ENCODE data around the gene SPPL3.

DNA sequence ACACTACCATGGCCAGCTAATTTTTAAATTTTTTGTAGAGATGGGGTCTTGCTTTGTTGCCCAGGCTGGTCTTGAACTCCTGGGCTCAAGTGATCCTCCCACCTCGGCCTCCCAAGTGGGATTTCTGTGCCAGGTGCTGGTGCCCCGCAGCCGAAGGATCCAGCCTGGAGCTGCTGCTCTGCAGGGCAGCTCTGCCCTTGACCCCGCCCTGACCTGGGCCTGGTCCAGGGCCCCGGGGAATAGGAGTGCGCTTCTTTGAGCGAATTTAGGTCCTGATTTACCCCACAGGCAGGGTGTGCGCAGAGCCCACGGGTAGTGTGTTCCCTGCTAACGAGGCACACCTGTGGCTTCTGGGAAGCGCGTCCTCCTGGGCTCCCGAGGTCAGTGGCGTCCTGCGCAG lies 163.3 kb downstream of the SPPL3 start:
- no peak for TF ChIP-seq POLR2A (IDR thresholded peaks at IDR 0.05; ENCODE audit: borderline replicate concordance, extremely low read depth, insufficient read depth, insufficient read length)
- TF ChIP-seq RAD21 (IDR thresholded peaks at IDR 0.05; ENCODE audit: low read depth), result no peak
- TF ChIP-seq, protein P1, sequence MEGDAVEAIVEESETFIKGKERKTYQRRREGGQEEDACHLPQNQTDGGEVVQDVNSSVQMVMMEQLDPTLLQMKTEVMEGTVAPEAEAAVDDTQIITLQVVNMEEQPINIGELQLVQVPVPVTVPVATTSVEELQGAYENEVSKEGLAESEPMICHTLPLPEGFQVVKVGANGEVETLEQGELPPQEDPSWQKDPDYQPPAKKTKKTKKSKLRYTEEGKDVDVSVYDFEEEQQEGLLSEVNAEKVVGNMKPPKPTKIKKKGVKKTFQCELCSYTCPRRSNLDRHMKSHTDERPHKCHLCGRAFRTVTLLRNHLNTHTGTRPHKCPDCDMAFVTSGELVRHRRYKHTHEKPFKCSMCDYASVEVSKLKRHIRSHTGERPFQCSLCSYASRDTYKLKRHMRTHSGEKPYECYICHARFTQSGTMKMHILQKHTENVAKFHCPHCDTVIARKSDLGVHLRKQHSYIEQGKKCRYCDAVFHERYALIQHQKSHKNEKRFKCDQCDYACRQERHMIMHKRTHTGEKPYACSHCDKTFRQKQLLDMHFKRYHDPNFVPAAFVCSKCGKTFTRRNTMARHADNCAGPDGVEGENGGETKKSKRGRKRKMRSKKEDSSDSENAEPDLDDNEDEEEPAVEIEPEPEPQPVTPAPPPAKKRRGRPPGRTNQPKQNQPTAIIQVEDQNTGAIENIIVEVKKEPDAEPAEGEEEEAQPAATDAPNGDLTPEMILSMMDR (IDR thresholded peaks at IDR 0.05 in 2 of 3, conservative IDR thresholded peaks at IDR 0.05 in 1 of 3; ENCODE audit: borderline replicate concordance in 1 of 3, insufficient read depth in 1 of 3, low read depth in 2 of 3, low read length in 2 of 3), result no peak
- TF ChIP-seq EZH2 (IDR thresholded peaks at IDR 0.05), result no peak
- TF ChIP-seq, protein P2, sequence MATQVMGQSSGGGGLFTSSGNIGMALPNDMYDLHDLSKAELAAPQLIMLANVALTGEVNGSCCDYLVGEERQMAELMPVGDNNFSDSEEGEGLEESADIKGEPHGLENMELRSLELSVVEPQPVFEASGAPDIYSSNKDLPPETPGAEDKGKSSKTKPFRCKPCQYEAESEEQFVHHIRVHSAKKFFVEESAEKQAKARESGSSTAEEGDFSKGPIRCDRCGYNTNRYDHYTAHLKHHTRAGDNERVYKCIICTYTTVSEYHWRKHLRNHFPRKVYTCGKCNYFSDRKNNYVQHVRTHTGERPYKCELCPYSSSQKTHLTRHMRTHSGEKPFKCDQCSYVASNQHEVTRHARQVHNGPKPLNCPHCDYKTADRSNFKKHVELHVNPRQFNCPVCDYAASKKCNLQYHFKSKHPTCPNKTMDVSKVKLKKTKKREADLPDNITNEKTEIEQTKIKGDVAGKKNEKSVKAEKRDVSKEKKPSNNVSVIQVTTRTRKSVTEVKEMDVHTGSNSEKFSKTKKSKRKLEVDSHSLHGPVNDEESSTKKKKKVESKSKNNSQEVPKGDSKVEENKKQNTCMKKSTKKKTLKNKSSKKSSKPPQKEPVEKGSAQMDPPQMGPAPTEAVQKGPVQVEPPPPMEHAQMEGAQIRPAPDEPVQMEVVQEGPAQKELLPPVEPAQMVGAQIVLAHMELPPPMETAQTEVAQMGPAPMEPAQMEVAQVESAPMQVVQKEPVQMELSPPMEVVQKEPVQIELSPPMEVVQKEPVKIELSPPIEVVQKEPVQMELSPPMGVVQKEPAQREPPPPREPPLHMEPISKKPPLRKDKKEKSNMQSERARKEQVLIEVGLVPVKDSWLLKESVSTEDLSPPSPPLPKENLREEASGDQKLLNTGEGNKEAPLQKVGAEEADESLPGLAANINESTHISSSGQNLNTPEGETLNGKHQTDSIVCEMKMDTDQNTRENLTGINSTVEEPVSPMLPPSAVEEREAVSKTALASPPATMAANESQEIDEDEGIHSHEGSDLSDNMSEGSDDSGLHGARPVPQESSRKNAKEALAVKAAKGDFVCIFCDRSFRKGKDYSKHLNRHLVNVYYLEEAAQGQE (IDR thresholded peaks at IDR 0.05; ENCODE audit: low read depth), result no peak
- TF ChIP-seq, protein P3, sequence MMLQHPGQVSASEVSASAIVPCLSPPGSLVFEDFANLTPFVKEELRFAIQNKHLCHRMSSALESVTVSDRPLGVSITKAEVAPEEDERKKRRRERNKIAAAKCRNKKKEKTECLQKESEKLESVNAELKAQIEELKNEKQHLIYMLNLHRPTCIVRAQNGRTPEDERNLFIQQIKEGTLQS (IDR thresholded peaks at IDR 0.05), result no peak

All from HCT116 (cell line).